Measurements from ENCODE around the gene TOB1.

Gene TOB1, protein sequence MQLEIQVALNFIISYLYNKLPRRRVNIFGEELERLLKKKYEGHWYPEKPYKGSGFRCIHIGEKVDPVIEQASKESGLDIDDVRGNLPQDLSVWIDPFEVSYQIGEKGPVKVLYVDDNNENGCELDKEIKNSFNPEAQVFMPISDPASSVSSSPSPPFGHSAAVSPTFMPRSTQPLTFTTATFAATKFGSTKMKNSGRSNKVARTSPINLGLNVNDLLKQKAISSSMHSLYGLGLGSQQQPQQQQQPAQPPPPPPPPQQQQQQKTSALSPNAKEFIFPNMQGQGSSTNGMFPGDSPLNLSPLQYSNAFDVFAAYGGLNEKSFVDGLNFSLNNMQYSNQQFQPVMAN

GRCh38 chr17:50866261-50866949, at the start of gene TOB1:
Gene TOB1 (minus strand): TSS chr17:50866354. CDS start chr17:50864017, 2,337 bp downstream.
- DNase-seq: peak; percentile 95

- DNase-seq: no peak
Observed at GRCh38 chr17:50914505-50915063, 48.4 kb upstream of the TOB1 start.

- no peak for DNase-seq
Observed at GRCh38 chr17:50913120-50913519, 47.0 kb upstream of the TOB1 start.

DNA sequence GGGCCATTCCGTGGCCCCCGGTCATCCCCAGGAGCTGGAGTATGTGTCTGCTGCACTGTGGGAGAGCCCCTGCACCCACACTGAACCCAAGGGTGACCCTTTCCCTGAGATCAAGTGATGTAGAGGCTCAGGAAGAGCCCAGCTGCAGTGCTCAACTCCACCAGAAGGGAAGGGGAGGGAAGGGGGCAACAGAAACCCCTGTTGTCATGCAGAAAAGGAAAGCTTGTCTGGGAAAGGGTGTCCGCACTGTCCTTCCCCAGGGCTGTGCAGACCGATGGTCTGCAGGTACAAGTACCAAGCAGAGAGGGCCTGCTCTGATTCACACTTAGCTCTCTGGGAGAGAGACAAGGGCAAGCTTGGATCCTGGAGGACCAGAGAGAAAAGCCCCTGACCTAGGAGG, 45.7 kb upstream of the TOB1 start:
- DNase-seq: no peak

DNA sequence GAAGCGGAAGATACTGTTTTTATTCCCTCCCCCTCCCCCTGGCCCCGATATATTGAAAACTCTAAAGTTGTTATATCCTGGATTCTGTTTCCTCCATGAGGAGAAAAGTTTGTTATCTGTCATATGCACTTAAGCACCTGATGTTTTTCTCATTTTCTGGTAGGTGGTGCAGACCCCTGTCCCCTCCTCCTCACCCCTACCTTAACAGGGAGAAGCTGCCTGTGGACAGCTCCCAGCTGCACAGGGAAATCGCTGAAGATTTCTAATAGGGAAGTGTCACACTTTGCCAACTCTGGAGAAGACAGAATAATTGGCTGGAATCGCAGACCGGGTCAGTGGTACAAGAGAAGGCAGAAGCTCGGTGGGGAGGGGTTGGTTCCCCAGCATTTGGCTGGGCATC, 45.3 kb upstream of the TOB1 start:
- no peak for DNase-seq

DNA sequence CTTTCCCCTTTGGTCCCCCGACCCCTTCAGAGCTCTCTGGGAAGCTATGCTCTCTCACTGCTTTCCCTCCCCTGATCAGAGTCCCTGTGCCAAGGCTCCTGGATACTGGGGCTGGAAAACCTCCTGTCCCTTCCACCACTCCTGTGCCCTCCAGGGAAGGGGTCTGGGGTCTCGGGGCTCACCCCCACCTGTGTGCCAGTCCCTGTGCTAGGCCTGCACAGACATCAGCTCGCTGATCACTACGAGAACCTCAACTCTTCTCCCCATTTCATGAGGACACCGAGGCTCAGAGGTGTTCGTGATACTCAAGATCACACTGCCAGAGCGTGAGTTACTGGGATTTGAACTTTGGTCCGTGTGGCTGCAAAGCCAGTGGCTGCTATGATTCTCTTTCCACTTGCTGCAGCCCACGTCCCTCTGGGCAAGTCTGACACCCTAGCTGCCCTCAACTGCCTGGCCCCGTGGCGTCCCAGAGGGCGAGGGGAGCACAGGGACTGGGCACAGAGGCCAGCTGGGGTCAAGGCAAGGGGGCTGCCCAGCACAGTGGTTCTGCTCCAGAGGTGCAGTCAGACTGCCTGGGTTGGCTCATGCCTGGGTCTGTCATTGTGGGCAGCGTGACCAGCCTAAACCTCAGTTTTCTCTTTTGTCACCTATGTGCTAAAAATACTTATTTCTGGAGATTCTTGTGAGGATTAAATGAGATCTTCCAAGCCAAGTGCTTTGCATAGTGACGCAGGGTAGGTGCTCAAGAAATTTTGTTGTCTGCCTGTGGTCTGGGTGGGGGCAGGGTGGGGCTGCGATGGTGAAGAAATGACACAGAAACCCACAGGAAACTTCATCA, 43.8 kb upstream of the TOB1 start:
- DNase-seq: peak; percentile 71

- peak; percentile 49 for DNase-seq
Observed at GRCh38 chr17:50908860-50909764, 43.0 kb upstream of the TOB1 start.

GRCh38 chr17:50908140-50908859, 42.1 kb upstream of the TOB1 start:
- DNase-seq: no peak

DNA sequence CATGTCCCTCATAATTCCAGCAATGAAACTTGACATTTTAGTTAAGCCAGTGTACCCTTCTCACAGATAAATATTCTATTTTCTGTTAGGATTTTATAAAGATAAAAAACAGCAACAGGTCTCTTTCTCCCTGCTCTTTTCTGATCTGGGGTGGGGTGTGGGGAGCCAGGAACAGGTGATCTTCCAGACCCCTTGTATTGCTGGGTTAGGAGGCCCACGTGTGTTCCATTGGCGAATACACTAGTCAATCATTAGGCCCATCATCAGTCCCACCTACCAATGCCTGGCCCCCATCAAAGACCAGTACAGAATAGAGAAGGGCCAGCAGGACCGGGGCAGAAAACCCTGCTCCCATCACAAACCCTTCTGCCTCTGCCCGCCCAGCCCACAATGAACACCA, 40.3 kb upstream of the TOB1 start:
- DNase-seq: no peak

GRCh38 chr17:50905460-50905803, 39.3 kb upstream of the TOB1 start:
- no peak for DNase-seq

- DNase-seq: no peak
Observed at GRCh38 chr17:50904518-50905459, 38.6 kb upstream of the TOB1 start.

- no peak for DNase-seq
Observed at GRCh38 chr17:50903604-50904517, 37.7 kb upstream of the TOB1 start.

DNA sequence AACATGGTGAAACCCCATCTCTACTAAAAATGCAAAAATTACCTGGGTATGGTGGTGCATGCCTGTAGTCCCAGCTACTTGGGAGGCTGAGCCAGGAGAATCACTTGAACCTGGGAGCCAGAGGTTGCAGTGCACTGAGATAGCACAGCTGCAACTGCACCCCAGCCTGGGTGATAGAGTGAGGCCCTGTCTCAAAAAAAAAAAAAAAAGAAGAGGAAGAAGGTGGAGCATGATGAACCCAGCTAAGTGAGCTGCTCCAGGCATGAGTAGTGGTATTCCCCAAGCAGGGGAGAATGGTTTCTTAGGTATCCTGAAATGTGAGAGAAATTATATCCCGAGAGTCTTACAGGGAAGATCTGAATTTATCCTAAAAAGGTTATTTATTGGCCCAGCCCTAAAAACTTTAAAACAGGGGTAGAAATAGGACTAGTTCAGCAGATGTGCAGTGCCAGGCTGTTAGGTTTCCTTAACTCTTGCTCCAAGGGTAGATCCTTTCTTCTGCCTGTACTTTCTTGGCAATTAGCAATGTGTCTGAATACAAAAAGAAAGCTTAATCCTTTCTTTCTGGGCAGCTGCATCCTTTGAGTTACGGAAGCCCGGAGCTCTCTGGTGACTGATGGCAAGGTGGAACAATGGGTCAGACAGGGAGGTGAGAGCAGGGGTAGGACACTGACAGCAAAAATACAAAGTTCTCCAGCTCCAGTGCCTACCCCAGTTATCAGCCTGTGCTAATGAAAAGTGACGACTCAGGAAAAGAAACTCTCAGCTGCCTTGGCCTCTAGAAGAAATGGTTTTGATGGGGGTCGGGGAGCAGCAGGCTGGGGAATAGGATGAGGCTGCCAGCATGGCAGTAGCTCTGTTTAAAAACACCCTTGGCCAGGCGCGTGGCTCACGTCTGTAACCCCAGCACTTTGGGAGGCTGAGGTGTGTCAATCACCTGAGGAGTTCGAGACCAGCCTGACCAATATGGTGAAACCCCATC, 36.5 kb upstream of the TOB1 start:
- DNase-seq: no peak

DNA sequence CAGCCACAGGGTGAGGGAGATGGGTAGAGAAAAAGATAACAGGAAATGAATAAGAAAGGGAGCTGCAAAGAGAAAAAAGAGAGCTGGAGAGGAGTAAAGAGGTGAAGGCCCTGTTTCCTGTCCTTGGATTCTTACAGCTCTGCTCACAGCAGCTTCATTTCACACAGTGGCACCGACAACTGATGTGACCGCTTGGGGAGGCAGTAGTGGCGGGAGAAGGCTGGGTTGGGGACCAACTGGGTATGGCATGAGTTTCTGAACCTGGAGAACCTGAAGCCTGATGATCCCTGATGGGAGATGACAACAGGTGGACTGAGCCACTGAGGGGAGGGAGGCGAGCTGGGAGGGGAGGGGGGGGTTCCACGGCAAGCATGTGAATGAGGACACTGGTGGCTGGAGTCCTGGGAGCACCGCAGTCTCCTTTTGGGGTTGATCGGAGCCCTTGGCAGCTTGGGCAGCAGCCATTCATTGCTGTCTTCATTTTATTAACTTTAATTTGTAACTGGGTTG, 34.3 kb upstream of the TOB1 start:
- DNase-seq: no peak

GRCh38 chr17:50899559-50900319, 33.6 kb upstream of the TOB1 start:
- no peak for DNase-seq

DNA sequence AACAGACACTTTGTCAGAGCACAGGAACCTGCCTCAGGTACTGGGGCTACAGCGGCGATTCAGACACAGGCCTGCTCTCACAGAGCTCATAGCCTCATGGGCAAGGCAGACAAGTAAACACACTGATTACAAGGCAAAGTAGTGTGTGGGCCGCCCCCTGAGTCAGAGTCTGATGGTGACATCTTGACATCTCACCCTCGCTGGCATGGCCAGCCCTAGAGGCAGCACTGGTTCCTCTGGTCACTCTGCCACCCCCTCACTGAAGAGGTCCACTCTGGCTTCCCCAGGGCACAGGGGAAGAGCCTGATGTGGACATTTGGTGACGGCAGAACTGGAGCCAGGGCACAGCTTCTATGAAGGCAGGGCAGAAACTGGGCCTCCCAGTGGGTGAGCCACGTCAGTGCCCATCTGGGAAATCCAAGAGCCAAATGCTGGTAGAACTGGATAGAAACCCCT, 32.9 kb upstream of the TOB1 start:
- DNase-seq: no peak

Data from activated CD8-positive, alpha-beta memory T cell treated with anti-CD3 and anti-CD28 coated beads, Interleukin-2, amount 50 U/mL, for 4 hours (primary cell).